PC-3 (cell line): ENCODE results near the gene ICE2. TPM values are rescaled to one million over a fixed set of nuclear protein-coding genes. Genes with fewer than 3 reads are reported as not detected.
A peak's percentile ranks its signal among the peaks of the same experiment; 100 is the strongest.

Experiments used
- ATAC-seq: fragments of 200-7000 bp; cut with Tn5 transposase; 2 replicates; pipeline ENCODE4 v1.9.1; 2020; ENCODE audit warnings: mild to moderate bottlenecking, moderate library complexity
- BruUV-seq: library from RNA; stranded (reverse); fragments of 400-500 nt; replicated peaks from 2 replicates; lab custom pipeline; 2021; lab: Mats Ljungman, UMichigan
- CTCF ChIA-PET: fragments of 300-600 bp; sonication (Branson Sonifier 250); formaldehyde crosslinking; loops from one replicate; lab custom pipeline; 2022; ENCODE audit warnings: antibody characterized with exemption; lab: Charles Lee
- POLR2A ChIA-PET: fragments of 300-600 bp; sonication (Branson Sonifier 250); formaldehyde crosslinking; loops from one replicate; lab custom pipeline; 2022; ENCODE audit warnings: antibody characterized with exemption; ENCODE audit not compliant: unreplicated experiment; lab: Charles Lee
- DNase-seq: peaks from one replicate; pipeline ENCODE4 v3.0.0-alpha.2; 2015
- H2AFZ ChIP-seq: fragments of 300-600 bp; sonication (generic); 2 replicates; pipeline ENCODE4 v1.6.0; 2016; ENCODE audit warnings: antibody characterized with exemption, low read length
- H3F3A ChIP-seq: fragments of 300-600 bp; sonication (generic); one replicate; pipeline ENCODE4 v1.6.0; 2017; ENCODE audit warnings: antibody characterized with exemption, low read length, control low read depth, mild to moderate bottlenecking; ENCODE audit not compliant: unreplicated experiment
- H3K27ac ChIP-seq: fragments of 300-600 bp; sonication (generic); 2 replicates; pipeline ENCODE4 v1.5.1; 2016; ENCODE audit warnings: mild to moderate bottlenecking, low read length
- H3K27me3 ChIP-seq: fragments of 300-600 bp; sonication (generic); 2 replicates; pipeline ENCODE4 v1.6.1; 2016; ENCODE audit warnings: low read length, mixed read lengths
- H3K36me3 ChIP-seq: fragments of 300-600 bp; sonication (generic); 2 replicates; pipeline ENCODE4 v1.6.1; 2016; ENCODE audit warnings: low read depth, mixed run types, low read length, mixed read lengths
- H3K4me1 ChIP-seq: fragments of 300-600 bp; sonication (generic); 2 replicates; pipeline ENCODE4 v1.5.1; 2016; ENCODE audit warnings: low read length; ENCODE audit not compliant: insufficient read depth
- H3K4me2 ChIP-seq: fragments of 300-600 bp; sonication (generic); 2 replicates; pipeline ENCODE4 v1.6.0; 2016; ENCODE audit warnings: low read length
- H3K4me3 ChIP-seq: fragments of 300-600 bp; sonication (generic); 2 replicates; pipeline ENCODE4 v1.5.1; 2016; ENCODE audit warnings: mild to moderate bottlenecking, low read length, mixed read lengths
- H3K79me2 ChIP-seq: fragments of 300-600 bp; sonication (generic); 2 replicates; pipeline ENCODE4 v1.6.1; 2017; ENCODE audit warnings: low read length, mixed read lengths
- H3K9ac ChIP-seq: fragments of 300-600 bp; sonication (generic); 2 replicates; pipeline ENCODE4 v1.6.0; 2016; ENCODE audit warnings: mild to moderate bottlenecking, low read length
- H3K9me2 ChIP-seq: fragments of 300-600 bp; sonication (generic); replicated peaks from 2 replicates; pipeline ENCODE4 v1.6.1; 2016; ENCODE audit warnings: mixed run types, low read length, mixed read lengths
- H3K9me3 ChIP-seq: fragments of 300-600 bp; sonication (generic); 2 replicates; pipeline ENCODE4 v1.6.1; 2016; ENCODE audit warnings: low read length, mixed read lengths
- H4K20me1 ChIP-seq: fragments of 300-600 bp; sonication (generic); 2 replicates; pipeline ENCODE4 v1.6.1; 2016; ENCODE audit warnings: low read length, mixed read lengths
- EZH2 ChIP-seq: fragments of 300-600 bp; sonication (generic); IDR thresholded peaks from one replicate; pipeline ENCODE4 v1.6.1; 2017; ENCODE audit warnings: antibody characterized with exemption, mild to moderate bottlenecking, low read length; ENCODE audit not compliant: unreplicated experiment
- EZH2phosphoT487 ChIP-seq: fragments of 300-600 bp; sonication (generic); IDR thresholded peaks from 2 replicates; pipeline ENCODE4 v1.6.1; 2018; ENCODE audit warnings: mild to moderate bottlenecking, antibody characterized with exemption, low read length, borderline replicate concordance
- intact Hi-C: fragments of 100-400 bp; cut with micrococcal nuclease; formaldehyde crosslinking; loops from 2 replicates; pipeline ENCODE4 v1.9.0; 2023
- total RNA-seq: library from RNA; depleted of rRNA; stranded (reverse); fragments of >200 nt; gene quantifications from 2 replicates; pipeline ENCODE4 v1.2.3, GENCODE V29; 2014
- TF ChIP-seq, protein P1 (sequence below): fragments of 300-600 bp; sonication (generic); conservative IDR thresholded peaks from 2 replicates; pipeline ENCODE4 v1.5.1; 2017; ENCODE audit warnings: antibody characterized with exemption, low read depth, mild to moderate bottlenecking, low read length

The ICE2 gene
- total RNA-seq, 1 experiment from 2014 or later, result 14.8 TPM

DNA sequence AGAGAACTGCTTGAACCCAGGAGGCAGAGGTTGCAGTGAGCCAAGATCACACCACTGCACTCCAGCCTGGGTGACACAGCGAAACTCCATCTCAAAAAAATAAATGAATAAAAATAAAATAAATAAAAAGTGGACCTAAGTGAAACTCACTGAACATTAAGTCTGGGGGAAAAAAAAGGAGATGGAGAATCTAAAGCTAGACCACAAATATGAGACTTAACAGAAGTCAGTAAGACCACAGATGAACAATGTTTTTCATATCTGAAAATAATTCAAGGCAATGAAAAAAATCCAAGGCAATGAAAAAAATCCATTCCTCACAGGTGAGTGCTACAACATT, 99.8 kb downstream of the ICE2 start:
- ATAC-seq (no peak), DNase-seq (no peak)
- H3K36me3 ChIP-seq, result peaks cover 56% of the 10 kb centered on the region
- H3K9me3 ChIP-seq, result no peaks in the 10 kb centered on the region
- H3F3A ChIP-seq, result peaks cover 22% of the 10 kb centered on the region
- peak overlapping the region; percentile 98 for H3K27ac ChIP-seq
- H3K9me2 ChIP-seq, result no peaks in the 10 kb centered on the region
- no peak for TF ChIP-seq EZH2
- no peak for TF ChIP-seq EZH2phosphoT487
- TF ChIP-seq, protein P1, sequence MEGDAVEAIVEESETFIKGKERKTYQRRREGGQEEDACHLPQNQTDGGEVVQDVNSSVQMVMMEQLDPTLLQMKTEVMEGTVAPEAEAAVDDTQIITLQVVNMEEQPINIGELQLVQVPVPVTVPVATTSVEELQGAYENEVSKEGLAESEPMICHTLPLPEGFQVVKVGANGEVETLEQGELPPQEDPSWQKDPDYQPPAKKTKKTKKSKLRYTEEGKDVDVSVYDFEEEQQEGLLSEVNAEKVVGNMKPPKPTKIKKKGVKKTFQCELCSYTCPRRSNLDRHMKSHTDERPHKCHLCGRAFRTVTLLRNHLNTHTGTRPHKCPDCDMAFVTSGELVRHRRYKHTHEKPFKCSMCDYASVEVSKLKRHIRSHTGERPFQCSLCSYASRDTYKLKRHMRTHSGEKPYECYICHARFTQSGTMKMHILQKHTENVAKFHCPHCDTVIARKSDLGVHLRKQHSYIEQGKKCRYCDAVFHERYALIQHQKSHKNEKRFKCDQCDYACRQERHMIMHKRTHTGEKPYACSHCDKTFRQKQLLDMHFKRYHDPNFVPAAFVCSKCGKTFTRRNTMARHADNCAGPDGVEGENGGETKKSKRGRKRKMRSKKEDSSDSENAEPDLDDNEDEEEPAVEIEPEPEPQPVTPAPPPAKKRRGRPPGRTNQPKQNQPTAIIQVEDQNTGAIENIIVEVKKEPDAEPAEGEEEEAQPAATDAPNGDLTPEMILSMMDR, result no peak
- POLR2A ChIA-PET, result no interaction called here
- H3K79me2 ChIP-seq, result peaks cover 73% of the 10 kb centered on the region
- BruUV-seq, result no TSS peak
- H3K4me1 ChIP-seq, result peaks cover 91% of the 10 kb centered on the region
- H3K9ac ChIP-seq, result peak overlapping the region; percentile 67
- intact Hi-C loops, result no loop called here
- no peak overlapping the region for H3K4me3 ChIP-seq
- H2AFZ ChIP-seq, result no peak overlapping the region
- H3K27me3 ChIP-seq, result no peaks in the 10 kb centered on the region
- peaks cover 21% of the 10 kb centered on the region for H4K20me1 ChIP-seq
- peak overlapping the region; percentile 59; the same call in 1 of the 2 replicates for H3K4me2 ChIP-seq
- CTCF ChIA-PET, result no interaction called here

DNA sequence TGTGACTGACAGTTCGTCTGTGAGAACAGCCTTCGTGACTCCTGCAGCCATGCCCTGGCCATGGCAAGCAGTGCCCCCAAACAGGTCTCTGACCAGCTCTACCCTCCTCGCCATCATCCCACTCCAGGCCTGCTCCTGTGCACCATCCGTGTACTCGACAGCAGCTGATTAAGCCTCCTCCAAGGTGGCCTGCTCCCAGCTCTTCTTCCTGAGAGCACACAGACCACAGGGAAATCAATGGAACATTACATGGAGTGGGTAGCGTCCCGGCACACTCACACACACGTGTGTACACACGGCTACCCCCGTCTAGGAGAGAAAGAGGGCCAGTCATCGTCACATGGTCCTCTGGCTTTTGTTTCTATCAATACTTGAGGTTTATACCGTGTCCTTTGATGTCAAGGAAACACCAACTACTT, 102.3 kb downstream of the ICE2 start:
- POLR2A ChIA-PET, result interaction anchor here (0.7 kb wide), 1 partner anchor 31 kb away, joined by 3 read pairs; no protein-coding TSS in a partner anchor
- peaks cover 92% of the 10 kb centered on the region for H3K4me1 ChIP-seq
- no peak overlapping the region for H3K9ac ChIP-seq

DNA sequence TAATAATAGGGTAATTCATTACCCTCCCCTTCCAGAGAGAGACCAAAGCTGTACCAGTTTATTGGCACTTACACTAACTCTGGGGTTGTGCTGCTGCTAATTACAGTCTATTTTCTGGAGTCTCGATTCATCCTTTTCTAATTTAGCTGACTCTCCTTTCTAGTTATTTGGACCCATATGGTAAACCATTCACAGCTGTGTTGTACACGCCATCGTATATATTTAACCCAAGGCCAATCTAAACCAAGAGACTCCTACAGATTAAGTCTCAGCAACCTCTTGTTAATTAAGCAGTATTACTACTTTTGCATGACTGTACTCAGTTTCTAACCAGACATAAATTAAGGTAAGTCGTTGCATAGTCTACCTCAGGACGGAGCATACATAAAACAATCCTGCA, 103.6 kb downstream of the ICE2 start:
- ChIA-PET POLR2A (interaction anchor here (0.5 to 1.3 kb wide), 2 partner anchors 23 to 42 kb away, joined by 3 to 13 read pairs; partner anchors contain the start of gene ANXA2), CTCF (interaction anchor here (0.6 kb wide), 2 partner anchors 13 to 49 kb away, joined by 3 to 4 read pairs; no protein-coding TSS in a partner anchor)
- Histone ChIP-seq H3K9me2 (no peaks in the 10 kb centered on the region), H3F3A (peaks cover 25% of the 10 kb centered on the region), H3K4me3 (peak overlapping the region; percentile 0; the same call in 1 of the 2 replicates), H3K36me3 (peaks cover 56% of the 10 kb centered on the region), H3K27ac (peak overlapping the region; percentile 98), H3K27me3 (no peaks in the 10 kb centered on the region), H3K9ac (peak overlapping the region; percentile 48), H3K9me3 (no peaks in the 10 kb centered on the region), H3K4me1 (peaks cover 91% of the 10 kb centered on the region), H2AFZ (no peak overlapping the region), H3K4me2 (peak overlapping the region; percentile 44), H3K79me2 (peaks cover 69% of the 10 kb centered on the region), H4K20me1 (no peaks in the 10 kb centered on the region; the same call in 1 of the 2 replicates)
- intact Hi-C loops, result no loop called here
- no TSS peak for BruUV-seq
- DNase-seq (no peak), ATAC-seq (no peak)
- TF ChIP-seq EZH2 (no peak), EZH2phosphoT487 (no peak)
- TF ChIP-seq, protein P1, result no peak

More for the DNA sequence above, 102.3 kb downstream of the ICE2 start:
- Histone ChIP-seq H3K27ac (peak overlapping the region; percentile 98), H2AFZ (no peak overlapping the region), H3K9me2 (no peaks in the 10 kb centered on the region), H4K20me1 (no peaks in the 10 kb centered on the region; the same call in 1 of the 2 replicates), H3K4me2 (no peak overlapping the region), H3K79me2 (peaks cover 71% of the 10 kb centered on the region), H3F3A (peaks cover 25% of the 10 kb centered on the region), H3K27me3 (no peaks in the 10 kb centered on the region), H3K4me3 (no peak overlapping the region), H3K9me3 (no peaks in the 10 kb centered on the region), H3K36me3 (peaks cover 57% of the 10 kb centered on the region)
- CTCF ChIA-PET, result no interaction called here
- TF ChIP-seq EZH2, result no peak
- TF ChIP-seq EZH2phosphoT487, result no peak
- TF ChIP-seq, protein P1, result no peak
- DNase-seq (no peak), ATAC-seq (no peak)
- intact Hi-C loops, result no loop called here
- BruUV-seq, result no TSS peak
